NCI-H2029 (cell line): ENCODE measurements around the gene PPM1D.
A peak's percentile ranks its signal among the peaks of the same experiment; 100 is the strongest.
"Not testable (repeated sequence)": the region's sequence is repeated elsewhere in the genome, so short reads cannot be mapped to it uniquely, and the experiment has no call there.

ENCODE experiments used
- DNase-seq: peaks from one replicate; lab custom pipeline; 2025; lab: John Stamatoyannopoulos, UW

Gene PPM1D

GRCh38 chr17:60599620-60600489 is at the start of gene PPM1D:
Gene PPM1D (plus strand): TSS chr17:60600193. CDS start chr17:60600415, 222 bp downstream.
- peak; percentile 98 for DNase-seq

- not testable (repeated sequence) for DNase-seq
These were observed 47.7 kb upstream of the PPM1D start for GRCh38 chr17:60552255-60552654.

- DNase-seq = no peak
These were observed 45.6 kb upstream of the PPM1D start for GRCh38 chr17:60554377-60554788.

- no peak for DNase-seq
These were observed 44.2 kb upstream of the PPM1D start for GRCh38 chr17:60555786-60556185.

- no peak for DNase-seq
These were observed 42.2 kb upstream of the PPM1D start for GRCh38 chr17:60557805-60558204.

GRCh38 chr17:60559659-60559994 is 40.4 kb upstream of the PPM1D start:
- DNase-seq = no peak

- DNase-seq = no peak
These were observed 39.8 kb upstream of the PPM1D start for GRCh38 chr17:60559995-60560859.

GRCh38 chr17:60560860-60561257 is 39.1 kb upstream of the PPM1D start:
- no peak for DNase-seq

GRCh38 chr17:60562421-60562820 is 37.6 kb upstream of the PPM1D start:
- DNase-seq = no peak

GRCh38 chr17:60563743-60564142 is 36.2 kb upstream of the PPM1D start:
- DNase-seq = no peak

GRCh38 chr17:60565233-60565632 is 34.8 kb upstream of the PPM1D start:
- DNase-seq = no peak

GRCh38 chr17:60573236-60574051 is 26.5 kb upstream of the PPM1D start:
- DNase-seq = no peak

- DNase-seq = no peak
These were observed 22.7 kb upstream of the PPM1D start for GRCh38 chr17:60577147-60577915.

GRCh38 chr17:60579090-60579489 is 20.9 kb upstream of the PPM1D start:
- DNase-seq = no peak

- no peak for DNase-seq
These were observed 20.4 kb upstream of the PPM1D start for GRCh38 chr17:60579551-60579950.

- DNase-seq = no peak
These were observed 17.0 kb upstream of the PPM1D start for GRCh38 chr17:60583008-60583407.

GRCh38 chr17:60585887-60586286 is 14.1 kb upstream of the PPM1D start:
- DNase-seq = no peak

- DNase-seq = peak; percentile 20
These were observed 13.6 kb upstream of the PPM1D start for GRCh38 chr17:60586288-60586974.

GRCh38 chr17:60590070-60590469 is 9.9 kb upstream of the PPM1D start:
- DNase-seq = no peak

GRCh38 chr17:60592750-60593149 is 7.2 kb upstream of the PPM1D start:
- DNase-seq = no peak
